Tibial nerve (tissue), 4 donors: Measurements from ENCODE around the gene KRT1.

ENCODE experiments used
- EP300 ChIP-seq, 2 donors: sonication (generic); formaldehyde crosslinking; IDR thresholded peaks; one replicate each; pipeline ENCODE4 v1.6.1; 2017; ENCODE audit warnings: antibody characterized with exemption in 2 of 2, mild to moderate bottlenecking in 1 of 2
- POLR2A ChIP-seq, 2 donors: fragments of 450-650 bp; IDR thresholded peaks; one replicate each; pipeline ENCODE4 v1.6.1; 2017; ENCODE audit warnings: antibody characterized with exemption in 2 of 2, mild to moderate bottlenecking in 2 of 2, moderate library complexity in 2 of 2
- TF ChIP-seq, protein P1 (sequence below), 5 experiments: fragments of 200-600 bp in 3 of 5; fragments of 450-650 bp in 2 of 5; sonication (generic) in 3 of 5; IDR thresholded peaks; one replicate each; pipeline ENCODE4 v1.5.1; 2016 to 2019; ENCODE audit warnings: antibody characterized with exemption in 5 of 5, mild to moderate bottlenecking in 3 of 5, moderate library complexity in 2 of 5

DNA sequence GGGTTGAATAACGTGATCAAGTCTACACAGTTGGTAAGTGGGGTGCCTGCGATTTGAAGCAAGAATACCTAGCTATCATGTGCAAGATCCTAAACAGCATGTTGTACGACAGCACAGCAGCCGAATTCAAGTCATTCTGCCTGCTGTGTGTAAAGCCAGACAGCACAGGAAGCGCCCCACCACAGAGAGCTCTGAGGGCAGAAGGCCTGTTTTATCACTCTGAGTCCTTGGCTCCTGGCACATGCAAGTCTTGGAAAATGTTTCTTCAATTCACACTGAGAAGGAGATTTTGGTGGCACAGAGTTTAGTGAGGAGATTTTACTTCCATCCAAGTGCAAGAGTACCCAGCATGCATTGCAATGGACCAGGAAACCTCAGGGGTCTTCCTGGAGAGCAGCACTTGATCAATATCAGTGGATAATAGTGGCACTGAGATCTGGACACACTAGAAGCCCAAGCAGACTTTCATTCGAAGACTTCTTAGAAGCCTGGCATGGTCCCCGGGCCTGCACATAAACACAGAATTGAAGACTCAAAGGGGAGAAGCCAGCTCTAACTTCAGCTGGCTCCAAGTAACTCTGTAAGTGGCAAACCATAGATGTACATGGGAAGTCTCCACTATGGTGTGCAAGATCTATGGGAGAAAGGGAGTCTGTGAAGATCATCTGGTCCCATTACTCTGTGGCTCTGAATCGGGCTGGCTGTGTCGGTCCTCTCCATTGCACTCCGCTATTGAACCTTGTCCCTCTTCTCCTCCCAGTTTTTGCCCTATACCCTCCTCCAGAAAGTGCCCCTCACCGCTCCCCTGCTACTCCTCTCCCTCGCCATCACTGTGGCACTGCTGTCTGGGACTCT, 1.5 kb upstream of the KRT1 start:
- TF ChIP-seq, protein P1, sequence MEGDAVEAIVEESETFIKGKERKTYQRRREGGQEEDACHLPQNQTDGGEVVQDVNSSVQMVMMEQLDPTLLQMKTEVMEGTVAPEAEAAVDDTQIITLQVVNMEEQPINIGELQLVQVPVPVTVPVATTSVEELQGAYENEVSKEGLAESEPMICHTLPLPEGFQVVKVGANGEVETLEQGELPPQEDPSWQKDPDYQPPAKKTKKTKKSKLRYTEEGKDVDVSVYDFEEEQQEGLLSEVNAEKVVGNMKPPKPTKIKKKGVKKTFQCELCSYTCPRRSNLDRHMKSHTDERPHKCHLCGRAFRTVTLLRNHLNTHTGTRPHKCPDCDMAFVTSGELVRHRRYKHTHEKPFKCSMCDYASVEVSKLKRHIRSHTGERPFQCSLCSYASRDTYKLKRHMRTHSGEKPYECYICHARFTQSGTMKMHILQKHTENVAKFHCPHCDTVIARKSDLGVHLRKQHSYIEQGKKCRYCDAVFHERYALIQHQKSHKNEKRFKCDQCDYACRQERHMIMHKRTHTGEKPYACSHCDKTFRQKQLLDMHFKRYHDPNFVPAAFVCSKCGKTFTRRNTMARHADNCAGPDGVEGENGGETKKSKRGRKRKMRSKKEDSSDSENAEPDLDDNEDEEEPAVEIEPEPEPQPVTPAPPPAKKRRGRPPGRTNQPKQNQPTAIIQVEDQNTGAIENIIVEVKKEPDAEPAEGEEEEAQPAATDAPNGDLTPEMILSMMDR (IDR thresholded peaks at IDR 0.05), result no peak
- no peak for TF ChIP-seq POLR2A (IDR thresholded peaks at IDR 0.05)
- no peak for TF ChIP-seq EP300 (IDR thresholded peaks at IDR 0.05)
